Measurements from ENCODE around the gene TCF7L1. TPM values are rescaled to one million over a fixed set of nuclear protein-coding genes. Genes with fewer than 3 reads are reported as not detected.

The TCF7L1 gene
- polyA plus RNA-seq, 1 experiment: 3.2 TPM

DNA sequence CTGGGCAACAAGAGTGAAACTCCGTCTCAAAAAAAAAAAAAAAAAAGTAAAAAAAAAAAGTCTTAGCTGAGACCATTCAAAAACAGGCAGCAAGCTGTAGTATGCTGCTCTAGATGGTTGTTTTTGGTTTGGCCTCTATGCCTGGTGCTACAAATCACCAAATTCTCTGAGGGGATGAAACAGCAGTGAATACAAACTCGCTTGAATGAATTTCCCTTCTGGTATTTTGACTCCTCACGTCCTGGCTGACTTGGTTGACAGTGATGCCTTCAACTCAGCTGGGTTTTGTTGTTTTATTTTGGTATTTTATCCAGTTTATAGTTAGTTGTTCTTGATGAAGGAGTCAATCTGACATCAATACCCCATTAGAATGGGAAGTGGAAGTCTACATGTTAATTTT, 3.3 kb upstream of the TCF7L1 start:
- TF ChIP-seq, protein P1, sequence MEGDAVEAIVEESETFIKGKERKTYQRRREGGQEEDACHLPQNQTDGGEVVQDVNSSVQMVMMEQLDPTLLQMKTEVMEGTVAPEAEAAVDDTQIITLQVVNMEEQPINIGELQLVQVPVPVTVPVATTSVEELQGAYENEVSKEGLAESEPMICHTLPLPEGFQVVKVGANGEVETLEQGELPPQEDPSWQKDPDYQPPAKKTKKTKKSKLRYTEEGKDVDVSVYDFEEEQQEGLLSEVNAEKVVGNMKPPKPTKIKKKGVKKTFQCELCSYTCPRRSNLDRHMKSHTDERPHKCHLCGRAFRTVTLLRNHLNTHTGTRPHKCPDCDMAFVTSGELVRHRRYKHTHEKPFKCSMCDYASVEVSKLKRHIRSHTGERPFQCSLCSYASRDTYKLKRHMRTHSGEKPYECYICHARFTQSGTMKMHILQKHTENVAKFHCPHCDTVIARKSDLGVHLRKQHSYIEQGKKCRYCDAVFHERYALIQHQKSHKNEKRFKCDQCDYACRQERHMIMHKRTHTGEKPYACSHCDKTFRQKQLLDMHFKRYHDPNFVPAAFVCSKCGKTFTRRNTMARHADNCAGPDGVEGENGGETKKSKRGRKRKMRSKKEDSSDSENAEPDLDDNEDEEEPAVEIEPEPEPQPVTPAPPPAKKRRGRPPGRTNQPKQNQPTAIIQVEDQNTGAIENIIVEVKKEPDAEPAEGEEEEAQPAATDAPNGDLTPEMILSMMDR (IDR thresholded peaks at IDR 0.05; ENCODE audit: insufficient read depth, low read depth, low read length): no peak
- H3K27me3 ChIP-seq (ENCODE audit: control insufficient read depth, insufficient read depth, low read length): no peaks in the 10 kb centered on the region; the same call in 1 of the 2 replicates
- POLR2A ChIA-PET: no interaction called here
- CTCF ChIA-PET: interaction anchor here (0.7 to 6.3 kb wide), 5 partner anchors 9 to 168 kb away, joined by 3 to 115 read pairs (median 16); no protein-coding TSS in a partner anchor
- H3K4me3 ChIP-seq (ENCODE audit: low read depth, low read length): no peak overlapping the region
- H3K36me3 ChIP-seq (ENCODE audit: control insufficient read depth, insufficient read depth, low read length): no peaks in the 10 kb centered on the region
- DNase-seq (ENCODE audit: low read depth): no peak

DNA sequence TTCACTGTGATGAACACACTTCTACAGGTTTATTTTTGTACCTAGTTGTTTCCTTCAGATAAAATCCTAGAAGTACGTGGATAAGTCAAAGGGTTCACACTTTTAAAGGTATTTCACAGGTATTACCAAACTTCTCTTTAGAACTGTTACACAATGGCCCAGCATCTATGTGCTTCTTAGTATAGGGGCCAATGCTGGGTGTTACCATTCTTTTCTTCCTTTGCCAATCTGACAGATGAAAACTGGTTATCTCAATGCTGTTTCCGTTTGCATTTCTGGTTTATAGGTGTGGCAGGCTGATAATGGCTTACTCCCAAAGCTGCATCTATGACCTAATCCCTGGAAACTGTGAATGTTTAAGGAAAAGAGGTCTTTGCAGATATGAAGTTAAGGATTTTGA, 2.8 kb upstream of the TCF7L1 start:
- Histone ChIP-seq H3K36me3 (ENCODE audit: control insufficient read depth, insufficient read depth, low read length) (no peaks in the 10 kb centered on the region), H3K4me3 (ENCODE audit: low read depth, low read length) (no peak overlapping the region), H3K27me3 (ENCODE audit: control insufficient read depth, insufficient read depth, low read length) (no peaks in the 10 kb centered on the region; the same call in 1 of the 2 replicates)
- TF ChIP-seq, protein P1 (IDR thresholded peaks at IDR 0.05; ENCODE audit: insufficient read depth, low read depth, low read length): no peak
- no peak for DNase-seq (ENCODE audit: low read depth)
- CTCF ChIA-PET: interaction anchor here (0.8 to 6.3 kb wide), 6 partner anchors 10 to 168 kb away, joined by 3 to 115 read pairs (median 12); no protein-coding TSS in a partner anchor
- POLR2A ChIA-PET: no interaction called here

DNA sequence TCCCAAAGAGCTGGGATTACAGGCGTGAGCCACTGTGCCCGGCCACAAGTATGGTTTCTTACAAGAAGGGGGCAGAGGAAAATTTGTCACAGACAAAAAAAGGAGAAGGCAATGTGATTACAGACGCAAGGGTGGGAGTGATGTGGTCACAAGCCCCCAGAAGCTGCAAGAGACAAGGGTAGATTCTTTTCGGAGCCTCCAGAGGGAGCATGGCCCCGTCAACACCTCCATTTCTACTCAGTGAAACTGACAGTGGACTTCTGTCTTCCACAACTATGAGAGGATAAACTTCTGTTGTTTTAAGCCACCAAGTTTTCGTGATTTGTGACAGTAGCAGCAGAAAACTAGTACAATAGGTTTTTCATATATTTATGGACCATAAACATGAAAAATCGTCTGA, 2.1 kb upstream of the TCF7L1 start:
- H3K27me3 ChIP-seq (ENCODE audit: control insufficient read depth, insufficient read depth, low read length): no peaks in the 10 kb centered on the region; the same call in 1 of the 2 replicates
- TF ChIP-seq, protein P1 (IDR thresholded peaks at IDR 0.05; ENCODE audit: insufficient read depth, low read depth, low read length): peak; percentile 56
- H3K36me3 ChIP-seq (ENCODE audit: control insufficient read depth, insufficient read depth, low read length): no peaks in the 10 kb centered on the region
- POLR2A ChIA-PET: no interaction called here
- H3K4me3 ChIP-seq (ENCODE audit: low read depth, low read length): no peak overlapping the region
- DNase-seq (ENCODE audit: low read depth): no peak
- CTCF ChIA-PET: interaction anchor here (0.8 to 6.3 kb wide), 7 partner anchors 10 to 167 kb away, joined by 3 to 115 read pairs (median 8); no protein-coding TSS in a partner anchor

DNA sequence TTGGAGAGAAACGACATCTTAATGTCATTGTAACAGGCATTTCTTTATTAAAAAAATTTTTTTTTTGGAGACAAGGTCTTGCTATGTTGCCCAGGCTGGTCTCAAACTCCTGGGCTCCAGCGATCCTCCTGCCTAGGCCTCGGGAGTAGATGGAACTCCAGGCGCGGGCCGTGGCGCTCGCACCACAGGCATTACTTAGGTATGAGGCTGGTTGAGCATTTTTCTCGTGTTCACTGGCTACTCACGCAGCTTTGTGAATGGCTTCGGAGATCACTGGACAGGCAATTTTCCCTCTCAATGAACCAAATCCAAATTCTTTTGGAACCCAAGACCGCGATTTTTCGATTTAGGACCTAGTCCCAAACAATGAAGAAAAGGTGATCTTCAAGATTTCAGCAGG, 795 bp upstream of the TCF7L1 start:
- CTCF ChIA-PET: interaction anchor here (0.5 to 6.3 kb wide), 35 partner anchors 11 to 282 kb away, joined by 3 to 115 read pairs (median 4); no protein-coding TSS in a partner anchor
- POLR2A ChIA-PET: no interaction called here
- no peak for DNase-seq (ENCODE audit: low read depth)

DNA sequence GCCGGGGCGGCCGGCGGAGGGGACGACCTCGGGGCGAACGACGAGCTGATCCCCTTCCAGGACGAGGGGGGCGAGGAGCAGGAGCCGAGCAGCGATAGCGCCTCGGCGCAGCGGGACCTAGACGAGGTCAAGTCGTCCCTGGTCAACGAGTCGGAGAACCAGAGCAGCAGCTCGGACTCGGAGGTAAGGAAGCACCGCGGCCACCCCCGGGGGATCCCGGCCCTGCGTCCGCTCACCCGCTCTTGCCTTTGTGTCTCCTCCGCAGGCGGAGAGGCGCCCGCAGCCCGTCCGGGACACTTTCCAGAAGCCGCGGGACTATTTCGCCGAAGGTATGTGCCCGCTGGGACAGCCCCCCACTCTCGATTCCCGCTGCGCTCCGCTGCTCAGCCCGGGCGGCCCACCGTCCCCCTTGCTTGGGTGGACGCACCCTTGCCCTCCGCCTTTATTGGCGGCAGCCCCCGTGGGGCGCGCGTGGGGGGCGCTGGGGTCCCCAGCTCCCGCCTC, 611 bp downstream of the TCF7L1 start:
- DNase-seq (ENCODE audit: low read depth): no peak
- peak overlapping the region; percentile 69 for H3K4me3 ChIP-seq (ENCODE audit: low read depth, low read length)
- CTCF ChIA-PET: interaction anchor here (1.1 to 6.3 kb wide), 23 partner anchors 19 to 164 kb away, joined by 3 to 115 read pairs (median 7); no protein-coding TSS in a partner anchor
- peaks cover 2% of the 10 kb centered on the region; the same call in 1 of the 2 replicates for H3K36me3 ChIP-seq (ENCODE audit: control insufficient read depth, insufficient read depth, low read length)
- POLR2A ChIA-PET: no interaction called here
- H3K27me3 ChIP-seq (ENCODE audit: control insufficient read depth, insufficient read depth, low read length): no peaks in the 10 kb centered on the region
- TF ChIP-seq, protein P1 (IDR thresholded peaks at IDR 0.05; ENCODE audit: insufficient read depth, low read depth, low read length): no peak

More for the DNA sequence above, 795 bp upstream of the TCF7L1 start:
- TF ChIP-seq, protein P1 (IDR thresholded peaks at IDR 0.05; ENCODE audit: insufficient read depth, low read depth, low read length): no peak
- no peaks in the 10 kb centered on the region; the same call in 1 of the 2 replicates for H3K27me3 ChIP-seq (ENCODE audit: control insufficient read depth, insufficient read depth, low read length)
- H3K36me3 ChIP-seq (ENCODE audit: control insufficient read depth, insufficient read depth, low read length): peaks cover 2% of the 10 kb centered on the region; the same call in 1 of the 2 replicates
- H3K4me3 ChIP-seq (ENCODE audit: low read depth, low read length): peak overlapping the region; percentile 69
